Stimulated activated CD4-positive, alpha-beta T cell treated with anti-CD3 and anti-CD28 coated beads, Interleukin-15, amount 100 ng/mL, for 48 hours (primary cell): ENCODE data around the gene TTLL6.
"Not testable (repeated sequence)": the region's sequence is repeated elsewhere in the genome, so short reads cannot be mapped to it uniquely, and the experiment has no call there.

Experiments used
- DNase-seq, 2 donors: peaks; one replicate each; pipeline ENCODE4 v3.0.0-alpha.2; 2020; ENCODE audit warnings: low read depth in 2 of 2

Gene TTLL6

DNA sequence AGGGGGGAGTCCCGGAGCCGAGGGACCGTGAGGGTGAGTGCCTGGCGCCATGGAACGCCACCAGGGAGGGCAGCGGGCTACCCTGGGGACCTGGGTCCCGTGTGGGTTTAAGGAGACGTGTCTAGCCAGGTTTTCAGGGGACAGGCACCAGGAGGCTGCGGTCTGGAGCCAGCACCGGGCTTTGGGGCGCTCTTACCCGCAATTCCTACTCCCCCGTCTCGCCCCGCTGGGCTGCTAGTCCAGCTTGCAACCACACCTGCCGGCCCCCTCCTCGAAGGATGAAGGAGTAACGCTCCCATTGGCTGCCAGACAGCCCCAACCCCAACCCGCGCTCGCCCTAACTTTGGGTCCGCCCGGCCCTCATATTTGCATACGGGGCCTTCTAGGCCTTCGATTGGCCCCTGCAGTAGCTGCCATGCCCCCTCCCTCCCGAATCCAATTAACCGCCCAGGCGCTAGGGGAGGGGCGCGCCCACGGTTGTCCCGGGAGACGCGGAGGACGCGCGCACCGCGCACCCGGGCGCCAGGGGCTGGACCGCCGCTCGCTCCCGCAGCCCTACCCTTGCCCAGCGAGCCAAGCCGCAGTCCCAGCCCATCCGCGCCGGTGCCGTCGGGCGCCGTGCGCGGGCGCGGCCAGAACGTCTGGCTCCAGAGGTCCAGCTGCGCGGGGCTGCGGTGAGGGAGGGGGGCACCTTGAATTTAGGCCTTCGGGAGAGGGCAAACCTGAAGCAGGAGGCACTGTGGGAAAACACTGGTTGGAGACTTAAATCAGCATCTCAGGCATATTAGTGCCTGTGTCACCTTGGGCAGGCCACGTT, at the start of gene TTLL6:
Gene TTLL6 (minus strand): TSS at position 456 of the 817 bp plus-strand sequence. CDS start 157 bp downstream, at position 299.
- DNase-seq = peak; percentile 35 to 54

DNA sequence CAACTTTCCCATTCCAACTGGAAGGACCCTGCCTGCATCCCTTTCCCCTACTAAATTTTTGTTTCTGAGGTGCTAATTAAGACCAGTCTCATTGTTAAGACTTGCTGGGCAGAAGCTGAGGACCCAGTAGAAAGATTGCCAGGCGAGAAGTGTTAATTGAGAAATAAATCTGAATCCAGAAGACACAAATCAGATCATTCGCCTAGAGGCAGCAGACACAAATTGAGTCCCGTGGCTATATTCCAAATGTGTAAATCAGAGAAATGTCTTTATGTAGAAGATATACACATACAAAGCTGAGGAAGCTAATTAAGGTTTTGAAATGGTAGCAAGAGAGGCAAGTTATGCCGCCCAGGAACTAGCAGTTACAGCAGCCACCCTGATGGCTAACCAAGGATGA, 43.4 kb upstream of the TTLL6 start:
- DNase-seq = no peak

DNA sequence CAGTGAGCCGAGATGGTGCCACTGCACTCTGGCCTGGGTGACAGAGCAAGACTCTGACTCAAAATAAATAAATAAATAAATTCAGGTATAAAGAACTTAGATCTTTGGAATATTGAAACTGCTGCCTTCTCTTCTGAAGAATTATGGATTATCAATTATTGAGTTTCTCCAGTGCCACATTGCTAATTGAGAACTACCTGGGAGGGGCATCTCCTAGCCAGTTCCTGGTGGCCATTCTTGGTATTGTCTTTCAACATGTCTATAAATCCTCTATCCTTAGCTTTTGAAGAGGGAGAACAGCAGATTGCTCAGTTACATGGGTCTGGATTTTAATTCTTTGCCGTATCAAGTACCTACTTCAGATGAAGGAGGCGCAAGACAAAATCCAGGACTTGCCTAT, 43.0 kb upstream of the TTLL6 start:
- DNase-seq = no peak

DNA sequence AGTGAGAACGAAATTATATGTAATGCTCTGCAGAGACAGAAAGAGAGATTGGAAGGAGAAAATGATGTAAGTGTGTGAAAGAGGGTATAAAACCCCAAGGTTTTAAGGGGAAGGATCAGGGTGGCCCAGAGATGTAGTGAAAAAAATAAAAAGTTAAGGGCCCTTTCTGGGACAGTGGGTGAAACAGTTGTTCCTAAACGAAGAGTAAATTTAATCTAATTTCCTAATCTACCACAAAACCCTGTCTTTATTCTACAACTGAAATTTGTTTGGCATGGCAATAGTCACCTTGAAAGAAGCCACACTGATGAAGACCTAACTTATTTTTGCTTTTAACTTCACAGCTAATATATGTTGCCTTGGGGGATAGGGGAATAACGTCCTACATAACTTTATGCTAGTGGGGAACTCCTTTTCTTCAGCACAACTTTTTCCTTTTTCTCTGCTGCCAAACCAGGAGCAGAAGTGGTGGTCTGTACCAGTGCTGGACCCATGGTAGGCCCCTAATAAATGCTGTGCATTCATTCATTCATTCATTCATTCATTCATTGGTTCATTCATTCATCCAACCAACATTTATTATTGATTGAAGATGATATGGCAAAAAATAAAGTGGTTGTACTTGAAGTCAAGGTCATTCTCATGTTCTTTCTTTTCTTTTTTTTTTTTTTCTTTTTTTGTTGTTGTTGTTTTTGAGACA, 39.2 kb upstream of the TTLL6 start:
- DNase-seq = no peak

DNA sequence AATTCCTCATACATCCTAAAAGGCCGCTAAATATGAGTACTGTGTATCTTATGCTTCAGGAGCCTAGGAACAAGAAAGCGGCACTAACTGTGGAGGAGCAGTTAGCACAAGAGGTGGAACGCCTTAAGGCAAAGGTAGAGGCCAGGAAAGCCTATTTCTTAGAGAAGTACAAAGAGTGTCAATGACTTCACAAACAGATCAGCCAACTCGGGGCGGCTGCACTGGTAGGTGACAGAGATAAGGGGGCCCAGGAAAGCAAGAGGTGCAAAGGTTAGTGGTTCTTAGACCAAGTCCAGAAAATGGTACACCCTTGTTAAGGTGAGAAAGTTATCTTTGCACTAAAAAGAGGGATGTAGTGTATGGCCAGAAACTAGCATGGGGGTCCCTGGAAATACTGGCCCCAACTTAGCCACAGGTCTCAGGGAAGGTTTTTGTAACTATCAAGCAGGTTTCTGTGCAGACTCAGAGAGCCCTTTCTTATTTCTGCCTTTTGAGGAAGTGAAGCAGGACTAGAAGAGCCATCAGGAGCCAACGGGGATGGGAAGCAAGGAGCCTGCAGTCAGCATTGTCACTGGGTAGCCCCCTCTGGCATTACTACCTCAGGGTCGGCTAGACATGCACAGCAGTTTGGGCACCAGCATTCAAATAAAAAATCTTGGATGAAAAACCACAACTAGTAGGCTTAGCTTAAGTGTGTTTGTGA, 37.9 kb upstream of the TTLL6 start:
- DNase-seq = no peak

DNA sequence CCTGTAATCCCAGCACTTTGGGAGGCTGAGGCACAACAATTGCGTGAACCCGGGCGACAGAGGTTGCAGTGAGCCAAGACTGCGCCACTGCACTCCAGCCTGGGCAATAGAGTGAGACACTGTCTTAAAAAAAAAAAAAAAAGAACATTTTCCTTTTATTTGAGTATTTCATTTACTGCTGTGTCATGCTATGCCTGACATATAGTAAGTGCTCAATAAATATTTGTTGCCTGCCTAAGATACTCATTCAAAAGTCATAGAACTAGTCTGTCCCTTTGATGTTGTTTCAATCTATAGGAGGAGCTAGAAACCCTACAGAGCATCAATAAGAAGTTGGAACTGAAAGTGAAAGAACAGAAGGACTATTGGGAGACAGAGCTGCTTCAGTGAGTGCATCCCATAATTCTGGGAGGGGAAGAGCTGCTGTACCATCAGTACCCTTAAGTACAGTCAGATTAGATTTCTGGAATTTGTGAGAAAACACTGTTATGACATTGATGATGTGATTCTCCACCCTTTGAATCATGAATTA, 33.8 kb upstream of the TTLL6 start:
- DNase-seq = no peak

DNA sequence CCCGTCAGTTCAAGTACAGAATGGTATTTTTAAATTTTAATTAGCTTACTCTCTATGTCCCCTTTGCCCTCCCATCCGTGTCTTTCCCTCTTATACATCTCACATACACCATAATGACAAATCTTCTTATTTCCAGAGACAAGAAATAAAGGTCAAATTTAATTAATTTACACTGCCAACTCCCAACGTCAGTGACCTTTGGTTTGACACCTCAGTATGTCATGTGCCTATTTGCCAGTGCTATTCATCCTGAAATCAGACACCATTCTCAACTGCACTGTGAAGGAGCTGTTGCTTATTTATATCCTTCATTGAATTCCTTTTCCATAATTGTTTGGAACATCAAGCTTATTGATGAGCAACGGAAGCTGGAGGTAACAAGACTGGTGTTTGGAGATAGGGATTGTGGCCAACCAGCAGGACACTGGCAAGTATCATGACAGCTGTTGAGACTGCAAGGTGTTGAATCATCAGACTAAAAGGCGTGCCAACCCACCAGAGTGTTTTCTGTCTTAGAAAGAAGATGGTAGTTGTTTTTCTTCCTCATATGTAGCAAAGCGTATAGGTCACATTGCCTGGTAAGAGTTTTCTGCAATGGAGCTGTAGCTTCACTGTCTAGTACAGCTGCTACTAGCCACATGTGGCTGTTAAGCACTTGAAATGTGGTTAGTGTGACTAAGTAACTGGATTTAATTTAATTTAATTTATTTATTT, 26.3 kb upstream of the TTLL6 start:
- no peak for DNase-seq

DNA sequence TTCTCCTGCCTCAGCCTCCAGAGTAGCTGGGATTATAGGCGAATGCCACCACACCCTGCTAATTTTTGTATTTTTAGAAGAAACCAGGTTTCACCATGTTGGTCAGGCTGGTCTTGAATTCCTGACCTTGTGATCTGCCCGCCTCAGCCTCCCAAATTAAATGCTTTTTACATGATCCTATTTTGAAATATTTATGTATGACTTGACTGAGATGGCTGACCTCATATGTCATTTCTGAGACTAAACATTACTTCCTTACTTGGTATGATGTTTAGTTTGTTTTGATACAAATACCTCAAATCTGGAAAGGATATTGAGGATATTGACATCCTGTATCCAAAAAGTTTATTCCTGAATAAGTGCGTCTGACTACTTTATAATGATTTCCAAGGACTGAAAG, 25.7 kb upstream of the TTLL6 start:
- DNase-seq = no peak

DNA sequence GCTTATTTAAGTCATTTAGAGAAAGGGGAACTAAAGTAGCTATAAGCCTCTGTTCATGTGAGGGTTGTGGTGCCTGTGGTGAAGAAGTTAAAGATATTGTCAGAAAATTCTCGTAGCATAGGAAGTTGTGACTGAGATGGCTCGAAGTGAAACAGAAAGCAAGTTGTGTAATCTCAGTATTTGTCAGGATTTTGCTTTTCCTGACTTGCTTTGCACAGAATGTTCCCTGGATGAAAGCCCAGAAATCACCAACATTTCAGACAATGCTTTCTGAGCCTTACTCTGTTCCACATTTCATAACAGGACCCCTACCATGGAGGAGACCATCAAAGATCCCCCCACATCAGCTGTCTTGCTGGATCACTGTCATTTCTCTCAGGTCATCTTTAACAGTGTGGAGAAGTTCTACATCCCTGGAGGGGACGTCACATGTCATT, 24.4 kb upstream of the TTLL6 start:
- no peak for DNase-seq

DNA sequence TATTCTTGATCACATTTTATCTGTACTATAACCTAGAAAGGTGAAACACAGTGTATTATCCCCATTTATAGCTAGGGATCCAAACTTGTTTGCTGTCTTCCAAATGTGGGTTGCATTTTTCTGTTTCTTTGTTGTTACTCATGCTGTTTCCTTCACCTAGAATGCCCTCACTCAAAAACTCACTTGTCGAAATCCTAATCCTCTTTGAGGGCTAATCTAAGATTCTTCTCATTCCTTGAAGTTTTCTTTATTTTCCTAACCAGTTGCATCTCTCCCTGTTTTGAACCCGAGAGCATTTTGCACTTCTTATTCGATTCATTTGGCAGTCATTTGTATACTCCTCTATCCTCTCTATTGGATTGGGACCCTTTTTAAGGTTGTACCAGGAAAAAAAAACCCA, 23.4 kb upstream of the TTLL6 start:
- no peak for DNase-seq

DNA sequence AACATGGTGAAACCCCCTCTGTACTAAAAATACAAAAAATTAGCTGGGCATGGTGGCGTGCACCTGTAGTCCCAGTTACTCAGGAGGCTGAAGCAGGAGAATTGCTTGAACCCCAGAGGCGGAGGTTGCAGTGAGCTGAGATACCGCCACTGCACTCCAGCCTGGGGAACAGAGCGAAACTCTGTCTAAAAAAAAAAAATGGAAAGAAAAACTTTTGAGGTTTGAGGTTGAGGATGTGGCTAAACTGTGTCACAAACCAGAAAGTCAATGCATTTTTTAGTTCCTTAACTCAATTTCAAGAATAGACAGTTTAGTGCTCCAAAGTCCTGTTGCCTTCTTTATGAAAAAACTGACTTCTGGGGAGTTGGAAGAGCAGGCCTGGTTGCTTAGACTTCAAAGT, 20.4 kb upstream of the TTLL6 start:
- DNase-seq = not testable (repeated sequence)

DNA sequence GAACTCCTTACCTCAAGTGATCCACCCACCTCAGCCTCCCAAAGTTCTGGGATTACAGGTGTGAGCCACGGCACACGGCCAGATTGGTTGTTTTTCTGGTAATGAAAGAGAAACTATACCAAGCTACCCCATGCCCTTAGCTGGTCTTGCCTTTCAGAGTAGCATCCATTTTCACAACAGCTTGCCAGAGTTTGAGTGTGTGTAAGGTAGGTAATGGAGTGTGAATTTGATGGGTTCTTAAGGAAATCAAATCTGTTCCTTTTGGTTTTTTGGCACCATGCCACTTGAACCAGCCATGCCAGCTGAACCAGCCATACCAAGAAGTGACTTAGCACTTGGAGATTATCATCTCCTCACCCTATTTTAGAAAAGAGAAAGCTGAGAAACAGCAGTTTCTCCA, 18.9 kb upstream of the TTLL6 start:
- DNase-seq = no peak

DNA sequence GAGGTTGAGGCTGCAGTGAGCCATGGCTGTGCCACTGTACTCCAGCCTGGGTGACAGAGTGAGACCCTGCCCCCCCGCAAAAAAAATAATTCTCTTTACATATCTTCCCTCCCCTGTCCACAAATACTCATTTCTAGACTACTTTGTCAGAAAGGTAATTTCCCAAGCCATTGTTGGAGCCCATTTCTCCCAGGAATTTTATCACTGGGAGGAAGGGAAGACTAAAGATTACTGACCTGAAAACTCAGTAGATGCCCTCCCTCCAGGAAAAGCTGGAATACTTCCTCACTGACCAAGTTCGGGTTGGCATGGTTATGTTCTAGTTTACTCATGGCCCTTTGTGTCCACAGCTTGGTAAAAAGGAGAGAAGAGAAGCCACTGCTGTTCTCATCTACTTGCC, 17.9 kb upstream of the TTLL6 start:
- no peak for DNase-seq

DNA sequence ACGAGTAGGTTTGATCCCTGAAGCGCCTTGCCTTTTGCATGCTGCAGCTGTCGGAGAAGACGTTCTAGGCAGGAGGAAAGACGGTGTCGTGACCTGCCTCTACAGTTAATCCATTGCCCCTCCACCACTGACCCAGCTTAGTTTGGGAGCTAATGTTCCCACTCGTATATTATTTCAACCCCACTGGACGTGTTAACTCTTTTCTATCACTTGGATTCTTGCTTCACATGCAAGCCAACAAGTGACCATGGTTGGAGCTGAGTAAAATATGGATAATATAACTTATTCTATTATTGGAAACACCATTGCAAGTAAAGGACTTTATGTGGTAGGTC, 14.5 kb upstream of the TTLL6 start:
- no peak for DNase-seq

DNA sequence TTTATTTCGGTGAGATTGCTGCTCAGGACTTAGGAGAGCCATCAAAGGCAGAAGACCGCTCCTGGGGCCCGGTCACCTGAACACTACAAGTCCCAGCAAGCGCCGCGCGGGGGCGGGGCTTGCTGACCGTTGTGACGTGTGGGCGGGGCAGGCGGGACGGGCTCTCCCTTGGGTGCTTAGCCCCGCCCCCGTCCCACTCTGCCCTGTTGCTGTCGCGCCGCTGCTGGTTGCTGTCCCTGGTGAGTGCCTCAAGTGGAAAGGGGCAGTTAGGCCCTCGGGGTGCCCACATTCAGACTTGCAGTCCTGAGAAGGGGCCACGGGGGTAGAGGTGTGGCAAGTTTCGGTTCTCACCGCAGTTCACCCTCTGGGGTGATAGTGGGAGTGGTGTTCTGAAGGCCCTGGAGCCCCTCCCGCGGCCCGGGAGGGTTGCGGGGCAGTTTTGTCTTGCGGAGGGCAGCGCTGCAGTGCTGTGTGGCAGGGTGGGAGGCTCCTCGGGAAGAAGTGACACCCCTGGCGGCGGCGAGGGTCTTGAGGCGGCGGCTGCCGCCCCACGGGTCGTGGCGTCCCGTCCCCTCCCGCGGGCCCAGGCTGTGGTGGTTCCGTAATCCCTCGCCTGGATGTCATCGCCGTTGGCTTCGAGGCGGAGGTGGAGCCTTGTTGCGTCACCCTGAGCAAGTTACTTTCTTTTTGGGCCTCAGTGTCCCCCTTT, 14.0 kb upstream of the TTLL6 start, which contains the start of gene CALCOCO2:
Gene CALCOCO2 (plus strand): TSS at position 196 of the 709 bp plus-strand sequence. CDS start 10,673 bp downstream, outside the sequence.
- DNase-seq = peak; percentile 74 to 87

DNA sequence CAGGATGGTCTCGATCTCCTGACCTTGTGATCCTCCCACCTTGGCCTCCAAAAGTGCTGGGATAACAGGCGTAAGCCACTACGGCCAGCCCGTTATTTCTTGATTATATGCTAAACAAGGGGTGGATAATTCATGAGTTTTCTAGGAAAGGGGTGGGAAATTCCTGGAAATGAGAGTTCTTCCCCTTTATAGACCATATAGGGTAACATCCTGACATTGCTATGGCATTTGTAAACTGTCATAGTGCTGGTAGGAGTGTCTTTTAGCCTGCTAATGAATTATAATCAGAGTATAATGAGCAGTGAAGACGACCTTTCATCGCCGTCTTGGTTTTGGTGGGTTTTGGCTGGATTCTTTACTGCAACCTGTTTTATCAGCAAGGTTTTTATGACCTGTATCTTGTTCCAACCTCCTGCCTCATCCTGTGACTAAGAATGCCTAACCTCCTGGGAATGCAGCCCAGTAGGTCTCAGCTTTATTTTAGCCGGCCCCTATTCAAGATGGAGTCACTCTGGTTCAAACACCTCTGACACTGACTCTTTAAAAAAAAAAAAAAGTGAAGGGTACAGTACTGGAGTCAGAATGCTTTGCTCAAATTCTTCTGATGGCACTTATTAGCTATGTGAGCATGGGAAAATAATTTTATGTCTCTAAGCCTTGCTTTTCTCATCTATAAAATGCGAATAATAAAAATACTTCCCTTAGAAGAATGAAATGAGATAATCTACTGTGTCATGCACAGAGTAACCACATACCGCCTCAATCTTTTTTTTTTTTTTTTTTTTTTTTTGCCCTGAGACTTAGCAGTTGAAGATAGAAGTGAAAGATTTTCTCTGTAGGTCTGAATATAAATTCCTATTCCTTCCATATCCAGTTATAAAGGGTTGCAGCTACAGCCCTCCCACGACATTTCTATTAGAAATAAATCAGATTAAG, 8.7 kb upstream of the TTLL6 start:
- DNase-seq = no peak

DNA sequence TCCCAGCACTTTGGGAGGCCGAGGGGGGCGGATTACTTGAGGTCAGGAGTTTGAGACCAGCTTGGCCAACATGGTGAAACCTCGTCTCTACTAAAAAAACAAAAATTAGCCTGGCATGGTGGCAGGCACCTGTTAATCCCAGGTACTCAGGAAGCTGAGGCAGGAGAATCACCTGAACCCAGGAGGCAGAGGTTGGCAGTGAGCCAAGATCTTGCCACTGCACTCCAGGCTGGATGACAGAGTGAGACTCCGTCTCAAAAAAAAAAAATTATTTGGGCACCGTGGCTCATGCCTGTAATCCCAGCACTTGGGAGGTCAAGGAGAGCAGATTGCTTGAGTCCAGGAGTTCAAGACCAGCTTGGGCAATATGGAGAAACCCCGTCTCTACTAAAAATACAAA, 3.9 kb upstream of the TTLL6 start:
- DNase-seq = not testable (repeated sequence)

DNA sequence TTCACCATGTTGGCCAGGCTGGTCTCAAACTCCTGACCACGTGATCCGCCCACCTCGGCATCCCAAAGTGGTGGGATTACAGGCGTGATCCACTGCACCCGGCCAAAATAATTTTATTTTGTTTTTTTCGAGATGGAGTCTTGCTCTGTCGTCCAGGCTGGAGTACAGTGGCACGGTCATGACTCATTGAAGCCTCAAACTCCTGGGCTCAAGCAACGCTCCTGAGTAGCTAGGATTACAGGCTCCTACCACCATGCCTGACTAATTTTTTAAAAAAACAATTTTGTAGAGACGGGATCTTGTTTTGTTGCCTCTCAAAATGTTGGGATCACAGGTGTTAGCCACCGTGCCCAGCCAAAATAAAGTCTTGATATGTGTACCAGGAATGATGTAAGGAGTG, 2.4 kb upstream of the TTLL6 start:
- DNase-seq = no peak

DNA sequence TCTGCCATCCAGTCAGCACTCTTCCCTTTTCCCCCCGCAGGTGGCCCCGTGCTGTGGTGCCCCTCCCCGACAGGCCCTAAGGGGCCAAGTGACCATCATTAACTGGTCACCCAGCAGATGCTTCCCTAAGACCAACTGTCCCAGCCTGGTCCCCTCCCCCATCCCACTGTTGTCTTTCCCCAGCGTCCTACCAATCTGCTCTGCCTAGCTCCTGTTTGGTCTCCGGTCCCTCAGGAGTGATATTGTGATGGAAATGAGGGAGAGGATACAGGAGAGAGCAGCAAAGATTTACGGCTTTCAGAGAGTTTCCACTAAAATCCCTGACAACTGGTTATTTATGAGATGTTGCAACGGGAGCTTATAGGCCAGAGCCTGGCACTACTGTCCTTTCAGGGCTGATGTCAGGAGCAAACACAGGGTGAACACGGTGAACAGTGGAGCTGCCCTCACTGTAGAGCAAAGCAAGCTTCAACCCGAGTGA, 1.4 kb upstream of the TTLL6 start:
- no peak for DNase-seq

DNA sequence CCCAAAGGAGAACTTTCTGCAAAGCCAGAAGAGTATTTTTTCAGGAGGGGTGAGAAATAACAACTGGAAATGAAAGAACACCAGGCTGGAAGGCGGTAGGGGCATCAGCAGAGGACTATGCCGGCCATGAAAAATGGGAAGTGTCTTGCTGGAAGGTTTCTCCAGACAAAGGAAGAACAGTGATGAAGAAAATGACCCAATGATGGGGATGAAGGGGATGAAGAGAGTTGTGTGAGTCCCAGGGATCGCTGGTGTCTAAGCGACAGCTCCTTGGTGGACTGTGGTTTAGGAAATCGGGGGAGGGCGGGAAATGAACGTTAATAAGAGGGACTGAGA, 623 bp downstream of the TTLL6 start:
- DNase-seq = no peak
